ENCODE data around the gene GALNT2. TPM values are rescaled to one million over a fixed set of nuclear protein-coding genes. Genes with fewer than 3 reads are reported as not detected.
A peak's percentile ranks its signal among the peaks of the same experiment; 100 is the strongest.

GALNT2 gene
- total RNA-seq, 1 donor from 2014 or later = 60.7 TPM

- Histone ChIP-seq H3K36me3 (ENCODE audit: control insufficient read depth, insufficient read depth, low read length) (no peaks in the 10 kb centered on the region), H3K4me3 (ENCODE audit: low read depth, low read length) (no peak overlapping the region), H3K27me3 (ENCODE audit: control insufficient read depth, insufficient read depth, low read length) (no peaks in the 10 kb centered on the region)
- TF ChIP-seq, protein P1, sequence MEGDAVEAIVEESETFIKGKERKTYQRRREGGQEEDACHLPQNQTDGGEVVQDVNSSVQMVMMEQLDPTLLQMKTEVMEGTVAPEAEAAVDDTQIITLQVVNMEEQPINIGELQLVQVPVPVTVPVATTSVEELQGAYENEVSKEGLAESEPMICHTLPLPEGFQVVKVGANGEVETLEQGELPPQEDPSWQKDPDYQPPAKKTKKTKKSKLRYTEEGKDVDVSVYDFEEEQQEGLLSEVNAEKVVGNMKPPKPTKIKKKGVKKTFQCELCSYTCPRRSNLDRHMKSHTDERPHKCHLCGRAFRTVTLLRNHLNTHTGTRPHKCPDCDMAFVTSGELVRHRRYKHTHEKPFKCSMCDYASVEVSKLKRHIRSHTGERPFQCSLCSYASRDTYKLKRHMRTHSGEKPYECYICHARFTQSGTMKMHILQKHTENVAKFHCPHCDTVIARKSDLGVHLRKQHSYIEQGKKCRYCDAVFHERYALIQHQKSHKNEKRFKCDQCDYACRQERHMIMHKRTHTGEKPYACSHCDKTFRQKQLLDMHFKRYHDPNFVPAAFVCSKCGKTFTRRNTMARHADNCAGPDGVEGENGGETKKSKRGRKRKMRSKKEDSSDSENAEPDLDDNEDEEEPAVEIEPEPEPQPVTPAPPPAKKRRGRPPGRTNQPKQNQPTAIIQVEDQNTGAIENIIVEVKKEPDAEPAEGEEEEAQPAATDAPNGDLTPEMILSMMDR (IDR thresholded peaks at IDR 0.05; ENCODE audit: insufficient read depth, low read length, poor library complexity, severe bottlenecking) = peak; percentile 9
- DNase-seq (ENCODE audit: low read depth) = no peak
These were observed 43.0 kb downstream of the GALNT2 start for GRCh38 chr1:230109895-230110667.

DNA sequence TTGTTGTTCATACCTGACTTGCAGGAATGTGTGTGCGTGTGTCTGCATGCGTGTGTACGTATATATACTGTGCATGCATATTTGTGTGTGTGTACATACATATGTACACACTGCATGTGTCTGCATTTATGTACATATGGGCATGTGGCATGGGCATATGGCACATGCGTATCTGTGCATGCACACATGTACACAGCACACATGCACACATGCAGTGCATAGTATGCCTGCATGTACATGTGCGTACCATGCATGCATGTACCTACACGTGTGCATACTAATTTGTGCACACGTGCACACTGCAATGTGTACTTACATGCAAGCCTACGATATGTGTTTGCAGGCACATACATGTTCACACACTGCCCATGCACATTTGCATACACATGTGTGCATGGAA lies 43.9 kb downstream of the GALNT2 start:
- TF ChIP-seq, protein P1 (IDR thresholded peaks at IDR 0.05; ENCODE audit: insufficient read depth, low read length, poor library complexity, severe bottlenecking) = no peak

DNA sequence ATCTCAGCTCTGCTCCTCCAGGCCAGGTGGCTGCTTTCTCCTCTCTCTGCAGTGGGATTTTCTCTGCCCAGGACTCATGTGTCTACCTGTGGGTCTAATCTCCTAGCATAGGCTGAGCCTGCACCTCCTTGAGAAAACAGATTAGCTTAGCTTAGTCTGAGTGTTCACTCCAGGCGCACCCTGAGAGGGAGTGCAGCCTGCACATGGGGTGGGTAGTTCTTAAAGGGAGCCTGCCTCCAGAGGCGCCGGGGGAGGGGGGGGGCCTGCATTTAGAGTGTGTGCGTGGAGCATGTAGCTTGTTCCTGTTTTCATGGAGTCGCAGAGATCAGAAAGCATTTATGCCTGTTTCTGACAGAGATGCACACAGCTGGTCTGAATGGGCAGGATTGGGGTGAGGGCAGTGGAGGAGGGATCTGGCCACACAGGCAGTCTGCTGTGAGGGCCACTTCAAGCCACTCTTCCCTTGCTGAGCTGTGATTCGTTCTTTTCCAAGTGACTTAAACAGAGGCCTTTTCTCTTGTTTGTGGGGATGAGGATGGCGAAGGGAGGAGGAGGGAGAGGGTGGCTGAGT lies 45.2 kb downstream of the GALNT2 start:
- no peaks in the 10 kb centered on the region for H3K36me3 ChIP-seq (ENCODE audit: control insufficient read depth, insufficient read depth, low read length)
- DNase-seq (ENCODE audit: low read depth) = no peak
- H3K4me3 ChIP-seq (ENCODE audit: low read depth, low read length) = no peak overlapping the region
- H3K27me3 ChIP-seq (ENCODE audit: control insufficient read depth, insufficient read depth, low read length) = no peaks in the 10 kb centered on the region
- TF ChIP-seq, protein P1 (IDR thresholded peaks at IDR 0.05; ENCODE audit: insufficient read depth, low read length, poor library complexity, severe bottlenecking) = no peak

More for the DNA sequence above, 43.9 kb downstream of the GALNT2 start:
- no peak for DNase-seq (ENCODE audit: low read depth)
- H3K27me3 ChIP-seq (ENCODE audit: control insufficient read depth, insufficient read depth, low read length) = no peaks in the 10 kb centered on the region
- H3K4me3 ChIP-seq (ENCODE audit: low read depth, low read length) = no peak overlapping the region
- H3K36me3 ChIP-seq (ENCODE audit: control insufficient read depth, insufficient read depth, low read length) = no peaks in the 10 kb centered on the region

DNA sequence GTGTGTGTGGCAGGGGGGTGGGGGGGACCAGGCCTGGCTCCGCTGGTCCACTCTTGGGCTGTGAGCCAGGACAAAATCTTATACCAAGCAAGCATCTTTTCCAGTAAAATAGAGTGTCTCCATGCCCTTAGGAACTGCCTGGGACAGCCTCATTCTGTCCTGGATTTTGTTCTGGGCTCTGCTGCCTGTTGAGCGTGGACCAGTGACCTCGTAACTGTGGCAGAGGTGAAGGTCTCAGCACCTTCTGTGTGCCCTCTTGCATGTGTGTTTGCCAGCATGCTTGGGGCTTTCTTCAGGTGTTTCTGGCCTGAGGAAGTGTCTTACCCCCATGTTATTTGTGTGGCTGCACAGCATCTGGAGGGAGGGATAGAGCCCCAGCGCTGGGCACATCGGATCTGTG lies 45.7 kb downstream of the GALNT2 start:
- Histone ChIP-seq H3K27me3 (ENCODE audit: control insufficient read depth, insufficient read depth, low read length) (no peaks in the 10 kb centered on the region), H3K36me3 (ENCODE audit: control insufficient read depth, insufficient read depth, low read length) (no peaks in the 10 kb centered on the region), H3K4me3 (ENCODE audit: low read depth, low read length) (no peak overlapping the region)
- TF ChIP-seq, protein P1 (IDR thresholded peaks at IDR 0.05; ENCODE audit: insufficient read depth, low read length, poor library complexity, severe bottlenecking) = no peak
- DNase-seq (ENCODE audit: low read depth) = no peak

GRCh38 chr1:230113235-230113592 lies 46.2 kb downstream of the GALNT2 start:
- no peak overlapping the region for H3K4me3 ChIP-seq (ENCODE audit: low read depth, low read length)
- H3K36me3 ChIP-seq (ENCODE audit: control insufficient read depth, insufficient read depth, low read length) = no peaks in the 10 kb centered on the region
- no peaks in the 10 kb centered on the region for H3K27me3 ChIP-seq (ENCODE audit: control insufficient read depth, insufficient read depth, low read length)
- TF ChIP-seq, protein P1 (IDR thresholded peaks at IDR 0.05; ENCODE audit: insufficient read depth, low read length, poor library complexity, severe bottlenecking) = no peak
- DNase-seq (ENCODE audit: low read depth) = no peak

Data from kidney epithelial cell (primary cell).